Mammary epithelial cell (primary cell): ENCODE measurements around the gene RAI14.

ENCODE experiments used
- CTCF ChIP-seq, 2 donors: IDR thresholded peaks in 1 of 2; conservative IDR thresholded peaks in 1 of 2; 2 replicates each; pipeline ENCODE4 v1.5.1; 2011 to 2012; ENCODE audit warnings: inconsistent platforms in 2 of 2, low read length in 2 of 2, mild to moderate bottlenecking in 2 of 2, control low read depth in 1 of 2, low read depth in 1 of 2; ENCODE audit not compliant: insufficient read depth in 1 of 2; ENCODE audit errors: extremely low read depth in 1 of 2
- EZH2 ChIP-seq: IDR thresholded peaks from 2 replicates; pipeline ENCODE4 v1.6.1; 2012; ENCODE audit warnings: low read length, inconsistent platforms, borderline replicate concordance

GRCh38 chr5:34738381-34738780 is 82.3 kb downstream of the RAI14 start:
- TF ChIP-seq CTCF (conservative IDR thresholded peaks at IDR 0.05 in 1 of 2, IDR thresholded peaks at IDR 0.05 in 1 of 2; ENCODE audit: extremely low read depth in 1 of 2, insufficient read depth in 1 of 2, low read depth in 1 of 2, low read length in 2 of 2) (no peak), EZH2 (no peak)
